Occipital lobe (tissue), 2 donors: ENCODE results near the gene PCDHGC3. TPM values are rescaled to one million over a fixed set of nuclear protein-coding genes. Genes with fewer than 3 reads are reported as not detected.
A peak's percentile ranks its signal among the peaks of the same experiment; 100 is the strongest.
"Not testable (repeated sequence)": the region's sequence is repeated elsewhere in the genome, so short reads cannot be mapped to it uniquely, and the experiment has no call there.

Experiments
- DNase-seq: peaks from one replicate; lab custom pipeline; 2025; lab: John Stamatoyannopoulos, UW
- total RNA-seq: library from RNA; depleted of rRNA; stranded (reverse); fragments of >200 nt; gene quantifications from one replicate; pipeline ENCODE4 v1.2.3, GENCODE V29; 2014

The PCDHGC3 gene
- 35.6 TPM for total RNA-seq

GRCh38 chr5:141475625-141476131 lies at the start of gene PCDHGC3:
Gene PCDHGC3, plus strand, starts transcription at chr5:141475966. Its CDS starts 151 bp downstream, at chr5:141476117.
- DNase-seq = peak; percentile 88

GRCh38 chr5:141427783-141428426 lies 47.9 kb upstream of the PCDHGC3 start:
- DNase-seq = no peak

- no peak for DNase-seq
Observed at GRCh38 chr5:141430332-141431113, 45.2 kb upstream of the PCDHGC3 start, which contains the start of gene PCDHGA12. Gene PCDHGA12, plus strand, starts transcription at chr5:141430507. Its CDS starts 253 bp downstream, at chr5:141430760.

GRCh38 chr5:141431286-141431685 lies 44.5 kb upstream of the PCDHGC3 start:
- no peak for DNase-seq

- DNase-seq = not testable (repeated sequence)
Observed at GRCh38 chr5:141432308-141432707, 43.5 kb upstream of the PCDHGC3 start.

GRCh38 chr5:141432726-141433125 lies 43.0 kb upstream of the PCDHGC3 start:
- DNase-seq = not testable (repeated sequence)

GRCh38 chr5:141434006-141434405 lies 41.8 kb upstream of the PCDHGC3 start:
- DNase-seq = no peak

GRCh38 chr5:141437221-141437620 lies 38.5 kb upstream of the PCDHGC3 start:
- DNase-seq = no peak

GRCh38 chr5:141439411-141440141 lies 36.2 kb upstream of the PCDHGC3 start:
- no peak for DNase-seq

- DNase-seq = no peak
Observed at GRCh38 chr5:141440341-141440740, 35.4 kb upstream of the PCDHGC3 start.

GRCh38 chr5:141441571-141442170 lies 34.1 kb upstream of the PCDHGC3 start:
- no peak for DNase-seq

- DNase-seq = no peak
Observed at GRCh38 chr5:141465351-141465750, 10.4 kb upstream of the PCDHGC3 start.

GRCh38 chr5:141476132-141476911 lies 556 bp downstream of the PCDHGC3 start:
- DNase-seq = no peak

- no peak for DNase-seq
Observed at GRCh38 chr5:141477044-141477575, 1.3 kb downstream of the PCDHGC3 start.

- no peak for DNase-seq
Observed at GRCh38 chr5:141477815-141478214, 2.0 kb downstream of the PCDHGC3 start.

GRCh38 chr5:141478321-141478945 lies 2.7 kb downstream of the PCDHGC3 start:
- DNase-seq = no peak

GRCh38 chr5:141479776-141480175 lies 4.0 kb downstream of the PCDHGC3 start:
- no peak for DNase-seq

GRCh38 chr5:141483902-141484301 lies 8.1 kb downstream of the PCDHGC3 start:
- DNase-seq = no peak

- no peak for DNase-seq
Observed at GRCh38 chr5:141484310-141484640, 8.5 kb downstream of the PCDHGC3 start.
